Stimulated activated CD4-positive, alpha-beta T cell treated with anti-CD3 and anti-CD28 coated beads, Interleukin-1b, Interleukin-23, amount 100 ng/mL, for 1 hour (primary cell): ENCODE measurements around the gene LCN12.

Experiments used
- DNase-seq, 2 donors: peaks; one replicate each; pipeline ENCODE4 v3.0.0-alpha.2; 2020; ENCODE audit warnings: low read depth in 2 of 2

Gene LCN12

DNA sequence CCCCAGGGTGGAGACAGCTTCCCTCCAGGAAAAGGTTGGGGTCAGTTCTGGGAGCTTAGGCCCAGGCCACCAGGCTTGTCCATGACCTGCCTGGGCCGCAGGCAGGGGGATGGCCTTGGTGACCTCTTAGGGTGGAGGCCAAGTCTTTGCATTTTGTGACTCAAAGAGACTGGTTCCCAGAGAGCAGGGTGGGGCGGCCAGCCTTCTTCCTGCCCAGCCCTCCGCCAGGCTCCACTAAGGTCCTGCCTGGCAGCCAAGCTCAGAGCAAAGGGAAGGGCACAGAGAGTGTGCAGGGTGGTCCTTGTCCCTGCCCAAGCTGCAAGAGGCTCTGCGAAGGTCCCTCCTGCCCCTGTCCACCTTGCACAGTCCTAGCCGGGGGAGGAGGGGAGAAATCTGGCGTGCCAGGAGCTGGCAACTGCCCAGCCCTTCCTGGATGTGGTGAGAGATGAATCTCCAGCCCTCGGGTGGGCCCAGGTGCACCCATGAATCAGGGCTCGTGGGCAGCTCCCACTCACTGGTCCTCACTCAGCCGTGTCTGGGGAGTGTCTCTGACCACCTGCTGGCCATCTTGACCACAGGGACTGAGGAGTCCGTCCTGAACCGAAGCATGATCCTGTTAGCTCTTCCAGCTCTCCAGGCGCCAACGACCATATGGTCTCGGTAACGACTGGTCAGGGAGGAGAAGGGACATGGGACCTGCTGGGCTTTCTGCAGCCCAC is 22.9 kb downstream of the LCN12 start:
- DNase-seq: no peak

GRCh38 chr9:136975644-136976043 is 23.6 kb downstream of the LCN12 start:
- no peak for DNase-seq

DNA sequence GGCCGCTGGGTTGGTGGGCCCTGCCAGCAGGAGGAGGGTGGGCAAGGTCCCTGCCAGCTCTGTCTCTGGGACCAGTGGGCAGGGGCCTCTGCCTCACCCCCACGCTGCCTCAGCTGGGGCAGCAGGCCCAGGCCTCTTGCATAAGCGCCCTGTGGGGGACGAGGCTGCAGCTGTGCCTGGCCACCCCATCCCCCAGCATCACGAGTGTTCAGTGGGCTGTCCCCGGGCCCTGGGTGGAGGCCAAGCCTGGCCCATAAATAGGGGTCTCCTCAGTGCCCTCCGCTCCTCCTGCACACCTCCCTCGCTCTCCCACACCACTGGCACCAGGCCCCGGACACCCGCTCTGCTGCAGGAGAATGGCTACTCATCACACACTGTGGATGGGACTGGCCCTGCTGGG is 25.1 kb downstream of the LCN12 start, which contains the start of gene PTGDS:
TSS of gene PTGDS (plus strand) at position 282 of the 400 bp plus-strand sequence. CDS start at position 357, 75 bp downstream.
- DNase-seq: no peak

DNA sequence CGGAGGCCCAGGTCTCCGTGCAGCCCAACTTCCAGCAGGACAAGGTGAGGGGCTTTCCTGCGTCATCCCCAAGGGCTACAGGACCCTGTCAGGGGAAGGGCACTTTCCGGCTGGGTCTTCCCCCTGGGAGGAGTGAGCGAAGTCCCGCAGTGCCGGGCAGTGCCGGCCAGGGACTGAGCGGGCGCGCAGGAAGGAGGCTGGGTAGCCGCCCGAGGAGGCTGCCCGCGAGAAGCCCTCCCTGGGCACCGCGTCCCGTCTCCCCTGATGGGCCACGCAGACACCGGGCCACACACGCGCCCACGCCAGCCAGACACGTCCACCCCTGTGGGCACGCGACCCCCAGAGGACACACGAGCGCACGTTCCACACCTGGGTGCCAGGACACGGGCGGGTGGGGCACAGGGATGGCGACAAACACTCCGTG is 25.6 kb downstream of the LCN12 start:
- DNase-seq: no peak

DNA sequence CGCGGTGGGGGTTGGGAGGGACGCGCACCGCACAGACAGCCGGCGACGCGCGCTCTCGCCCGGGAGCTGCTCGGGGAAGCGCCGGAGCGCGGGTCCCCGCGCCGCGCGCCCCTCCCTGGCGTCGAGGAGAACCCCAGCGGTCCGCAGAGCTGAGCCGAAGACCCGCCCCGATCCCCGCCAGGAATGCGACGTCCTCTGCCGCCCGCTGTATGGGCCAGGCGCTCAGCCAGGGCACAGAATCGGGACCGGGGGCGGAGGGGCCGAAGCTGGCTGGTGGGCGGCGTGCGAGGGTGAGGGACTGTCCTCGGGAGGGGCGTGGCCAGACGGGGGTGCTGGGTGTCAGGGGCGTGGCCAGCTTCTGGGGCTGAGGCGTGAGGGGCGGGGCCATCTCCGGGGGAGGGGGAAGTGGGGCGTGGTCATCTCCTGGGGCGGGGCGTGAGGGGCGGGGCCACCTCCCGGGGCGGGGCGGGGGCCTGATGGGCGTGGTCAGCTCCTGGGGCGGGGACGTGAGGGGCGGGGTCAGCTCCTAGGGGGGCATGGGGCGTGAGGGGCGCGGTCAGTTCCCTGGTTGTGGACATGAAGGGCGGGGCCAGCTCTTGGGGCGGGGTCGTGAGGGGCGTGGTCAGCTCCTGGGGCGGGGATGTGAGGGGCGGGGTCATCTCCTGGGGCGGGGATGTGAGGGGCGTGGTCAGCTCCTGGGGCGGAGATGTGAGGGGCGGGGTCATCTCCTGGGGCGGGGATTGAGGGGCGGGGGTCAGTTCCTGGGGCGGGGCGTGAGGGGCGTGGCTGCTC is 26.2 kb downstream of the LCN12 start:
- DNase-seq: peak in 1 of 2 donors; percentile 47

- DNase-seq: no peak
These were observed 26.9 kb downstream of the LCN12 start for GRCh38 chr9:136978865-136979544.

DNA sequence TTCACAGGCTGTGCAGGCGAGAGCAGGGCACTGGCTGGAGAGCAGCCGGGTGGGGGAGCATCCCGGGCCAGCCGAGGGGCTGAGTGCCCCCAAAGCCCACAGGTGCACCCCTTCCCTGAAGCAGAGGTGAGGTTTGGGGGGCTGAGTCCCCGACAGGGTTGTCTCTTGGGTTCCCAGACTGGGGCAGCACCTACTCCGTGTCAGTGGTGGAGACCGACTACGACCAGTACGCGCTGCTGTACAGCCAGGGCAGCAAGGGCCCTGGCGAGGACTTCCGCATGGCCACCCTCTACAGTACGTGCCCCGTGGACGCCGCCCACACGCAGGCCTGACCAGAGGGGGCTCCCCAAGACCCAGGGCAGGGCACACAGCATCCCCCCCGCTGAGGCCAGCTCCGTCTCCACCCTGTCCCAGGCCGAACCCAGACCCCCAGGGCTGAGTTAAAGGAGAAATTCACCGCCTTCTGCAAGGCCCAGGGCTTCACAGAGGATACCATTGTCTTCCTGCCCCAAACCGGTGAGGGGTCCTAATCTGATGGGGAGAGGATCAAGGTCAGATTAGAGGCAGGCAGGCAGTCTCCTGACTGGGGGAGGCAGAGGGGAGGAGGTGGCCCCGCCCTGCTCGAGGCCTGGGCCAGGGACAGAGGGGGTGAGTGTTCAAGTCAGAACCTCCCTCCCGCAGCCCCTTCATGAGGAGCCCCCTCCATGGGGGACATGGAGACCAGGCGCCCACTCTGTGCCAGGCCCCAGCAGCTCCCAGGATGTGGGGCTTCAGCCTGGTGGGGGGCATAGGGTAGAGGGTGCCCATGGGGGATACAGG is 27.9 kb downstream of the LCN12 start:
- DNase-seq: no peak

DNA sequence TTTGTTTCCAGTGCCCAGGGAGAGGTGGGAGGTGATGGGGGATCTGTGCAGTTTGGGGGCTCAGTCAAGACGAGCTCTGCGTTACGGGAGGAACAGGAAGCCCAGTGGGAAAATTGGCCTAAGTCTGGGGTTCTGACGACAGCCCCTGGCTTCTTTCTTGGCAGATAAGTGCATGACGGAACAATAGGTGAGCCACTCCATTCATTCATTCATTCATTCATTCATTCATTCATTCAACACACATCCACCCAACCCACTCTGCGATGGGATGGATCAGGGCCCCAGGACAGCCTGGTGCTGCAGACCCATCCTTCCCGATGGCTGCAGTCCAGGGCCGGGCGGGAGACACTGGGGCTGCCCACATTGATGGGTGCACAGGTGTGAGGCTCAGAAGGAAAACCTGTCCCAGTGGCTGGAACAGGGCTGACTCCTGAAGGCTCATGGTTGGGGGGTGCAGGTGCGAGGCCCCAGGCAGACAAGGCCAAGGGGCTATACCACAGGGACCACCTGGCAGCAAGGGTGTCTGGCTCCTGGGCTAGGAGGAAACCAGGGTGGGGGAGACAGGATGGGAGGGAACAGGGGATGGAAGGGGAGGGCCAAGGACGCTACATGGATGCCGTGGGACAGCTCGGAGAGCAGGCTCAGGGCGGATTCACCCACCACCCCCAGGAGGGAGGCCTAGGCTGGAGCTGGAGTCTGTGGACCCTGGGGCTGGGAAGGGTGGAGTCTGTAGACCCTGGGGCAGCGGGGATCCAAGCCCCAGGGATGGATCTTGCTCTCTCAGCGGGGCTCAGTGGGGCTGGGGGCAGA is 28.8 kb downstream of the LCN12 start:
- DNase-seq: no peak

- DNase-seq: no peak
These were observed 29.6 kb downstream of the LCN12 start for GRCh38 chr9:136981588-136982231.

DNA sequence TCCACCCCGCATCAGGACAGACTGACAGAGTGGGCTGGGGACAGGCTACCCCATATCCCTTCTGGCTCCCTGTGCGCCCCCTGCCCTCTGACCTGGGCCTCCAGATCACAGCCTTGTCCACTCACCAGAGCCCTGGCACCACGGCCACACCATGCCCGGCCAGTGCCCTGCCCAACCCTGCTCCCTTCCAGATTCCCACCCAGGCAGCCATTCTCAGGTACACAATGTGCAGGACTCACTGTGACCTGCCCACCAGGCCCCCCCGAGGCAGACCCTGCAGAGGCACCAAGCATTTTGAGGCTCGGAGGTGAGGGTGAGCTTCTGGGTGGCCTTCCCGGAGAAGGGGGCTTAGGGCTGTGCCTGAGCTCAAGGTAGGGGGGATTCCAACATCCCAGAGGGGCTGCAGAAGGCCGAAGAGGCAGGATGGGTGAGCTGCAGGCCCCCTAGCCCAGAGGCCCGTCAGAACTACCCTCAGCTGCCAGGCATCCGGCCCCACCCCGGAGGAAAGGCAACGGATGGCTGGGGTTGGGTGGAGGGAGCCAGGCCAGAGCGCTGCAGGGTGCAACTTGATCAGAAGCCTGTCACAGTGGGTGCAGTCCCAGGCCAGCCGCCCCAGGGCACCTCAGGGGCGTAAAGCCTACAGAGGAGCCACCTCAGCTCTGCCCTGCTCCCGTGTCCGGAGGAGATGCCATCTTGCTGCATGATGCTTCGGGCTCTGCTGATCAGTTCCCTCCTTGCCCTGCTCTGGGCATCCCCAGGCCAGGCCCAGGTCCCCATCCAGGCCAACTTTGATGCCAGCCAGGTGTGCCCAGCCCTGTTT is 30.4 kb downstream of the LCN12 start, which contains the start of gene LCNL1:
TSS of gene LCNL1 (plus strand) at position 762 of the 820 bp plus-strand sequence. CDS start 594 bp downstream, outside the sequence.
- DNase-seq: no peak

DNA sequence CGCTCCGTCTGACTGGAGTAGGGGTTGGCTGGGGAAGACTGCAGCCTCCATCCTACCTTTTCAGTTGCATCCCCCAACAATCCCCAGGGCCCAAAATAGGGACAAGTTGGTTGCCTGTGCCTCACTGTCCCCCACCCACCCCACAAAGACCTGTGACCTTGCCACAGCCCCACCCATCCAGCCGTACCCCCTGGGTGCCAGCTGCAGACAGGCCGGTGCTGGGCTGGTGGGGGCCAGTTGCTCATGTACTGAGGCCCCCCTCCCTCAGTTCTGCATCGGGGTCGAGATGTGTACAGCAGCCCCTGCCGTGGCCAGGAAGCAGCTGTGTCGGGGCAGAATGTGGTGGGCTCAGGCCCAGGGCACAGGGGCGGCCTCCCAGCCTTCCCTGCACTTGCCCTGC is 31.1 kb downstream of the LCN12 start:
- no peak for DNase-seq

GRCh38 chr9:136983656-136984314 is 31.7 kb downstream of the LCN12 start:
- DNase-seq: no peak

DNA sequence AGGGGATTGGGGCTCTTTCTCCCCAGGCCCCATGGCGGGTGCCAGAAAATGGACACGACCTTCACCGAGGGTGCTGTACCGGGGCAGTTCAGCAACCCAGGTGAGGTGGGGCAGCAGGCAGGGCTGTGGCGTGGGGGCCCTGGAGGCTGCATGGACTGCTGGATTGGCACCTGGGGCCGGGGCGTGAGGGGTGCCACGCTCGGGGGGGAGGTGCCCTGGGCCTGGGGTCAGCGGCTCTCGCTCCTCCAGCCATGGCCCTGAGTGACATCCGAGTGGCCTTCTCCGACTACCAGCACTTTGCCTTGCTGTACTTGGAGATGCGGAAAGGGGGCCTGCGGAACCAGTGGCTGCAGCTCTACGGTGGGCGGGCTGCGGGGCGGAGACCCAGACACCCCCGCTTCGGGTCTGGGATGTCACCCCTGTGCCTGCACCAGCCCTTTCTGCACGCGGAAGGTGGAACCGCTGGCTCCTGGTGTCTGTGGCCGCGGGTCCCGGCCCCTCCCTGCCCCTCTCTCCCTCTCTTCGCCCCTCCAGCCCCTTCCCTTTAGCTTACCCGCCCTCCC is 32.5 kb downstream of the LCN12 start:
- no peak for DNase-seq

- DNase-seq: no peak
These were observed 33.0 kb downstream of the LCN12 start for GRCh38 chr9:136985027-136985602.

DNA sequence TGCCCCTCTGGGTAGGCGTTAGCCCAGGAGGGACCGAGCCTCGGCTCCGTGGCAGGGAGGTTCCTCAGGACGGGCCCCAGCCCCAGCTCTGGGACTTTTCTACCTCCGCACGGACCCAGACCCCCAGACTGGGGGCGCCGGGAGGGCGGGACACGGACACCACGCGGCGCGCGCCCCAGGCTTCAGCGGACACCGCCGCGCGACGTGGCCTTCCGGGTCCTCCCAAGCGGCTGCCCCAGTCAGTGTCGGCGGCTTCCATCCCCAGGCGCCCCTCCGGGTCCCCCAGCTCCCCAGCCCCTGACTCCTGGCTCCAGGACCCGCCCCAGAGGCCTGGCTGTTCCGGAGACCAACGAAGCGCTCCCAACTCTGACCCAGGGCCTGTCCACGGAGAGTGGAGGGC is 33.8 kb downstream of the LCN12 start:
- no peak for DNase-seq

GRCh38 chr9:136988872-136989271 is 36.8 kb downstream of the LCN12 start:
- DNase-seq: no peak

- DNase-seq: no peak
These were observed 38.3 kb downstream of the LCN12 start for GRCh38 chr9:136990242-136990911.
